Breast epithelium (tissue), 4 donors: Measurements from ENCODE around the gene SLC30A7. TPM values are rescaled to one million over a fixed set of nuclear protein-coding genes. Genes with fewer than 3 reads are reported as not detected.
"Not testable (repeated sequence)": the region's sequence is repeated elsewhere in the genome, so short reads cannot be mapped to it uniquely, and the experiment has no call there.

Experiments
- DNase-seq, 2 donors: peaks; one replicate each; pipeline ENCODE4 v3.0.0-alpha.2; 2019; ENCODE audit warnings: low spot score in 2 of 2
- H3K27ac ChIP-seq, 2 donors: fragments of 200-600 bp; sonication (generic) in 1 of 2; one replicate each; pipeline ENCODE4 v1.5.1; 2016 to 2019; ENCODE audit warnings: mild to moderate bottlenecking in 1 of 2
- H3K27me3 ChIP-seq, 2 donors: fragments of 200-600 bp; sonication (generic) in 1 of 2; one replicate each; pipeline versions ENCODE4 v1.5.1 to v1.6.0; 2017 to 2019; ENCODE audit warnings: control low read depth in 1 of 2, mild to moderate bottlenecking in 1 of 2
- H3K36me3 ChIP-seq: fragments of 200-600 bp; one replicate; pipeline ENCODE4 v1.5.1; 2019
- H3K4me1 ChIP-seq, 2 donors: fragments of 200-600 bp; sonication (generic); one replicate each; pipeline ENCODE4 v1.5.1; 2016 to 2019; ENCODE audit warnings: control low read depth in 1 of 2
- H3K4me3 ChIP-seq, 3 donors: fragments of 200-600 bp; sonication (generic); 1 replicate in 2 of 3; 2 replicates in 1 of 3; pipeline ENCODE4 v1.5.1; 2016 to 2019; ENCODE audit warnings: mild to moderate bottlenecking in 3 of 3, moderate library complexity in 2 of 3
- H3K9me3 ChIP-seq, 2 donors: fragments of 200-600 bp; sonication (generic) in 1 of 2; one replicate each; pipeline ENCODE4 v1.5.1; 2016 to 2019; ENCODE audit warnings: control low read depth in 1 of 2
- CTCF ChIP-seq, 3 donors: fragments of 450-650 bp; IDR thresholded peaks; one replicate each; pipeline ENCODE4 v1.5.1; 2016 to 2017; ENCODE audit warnings: antibody characterized with exemption in 3 of 3, mild to moderate bottlenecking in 3 of 3, moderate library complexity in 3 of 3
- POLR2A ChIP-seq: fragments of 450-650 bp; IDR thresholded peaks from one replicate; pipeline ENCODE4 v1.6.1; 2016; ENCODE audit warnings: antibody characterized with exemption, mild to moderate bottlenecking, moderate library complexity
- POLR2AphosphoS5 ChIP-seq, 3 donors: sonication (generic); formaldehyde crosslinking; IDR thresholded peaks; one replicate each; pipeline ENCODE4 v1.6.1; 2017; ENCODE audit warnings: antibody characterized with exemption in 3 of 3
- intact Hi-C: fragments of 100-400 bp; cut with DNase I; formaldehyde crosslinking; loops from one replicate; pipeline ENCODE4 v1.15.1; 2023; ENCODE audit warnings: low total_unique reads
- total RNA-seq, 3 donors: library from RNA; depleted of rRNA; stranded (reverse); fragments of >200 nt; gene quantifications; one replicate each; pipeline ENCODE4 v1.1.0, GENCODE V29; 2016

Gene SLC30A7
- total RNA-seq, 3 donors from 2014 or later = 19.5 to 33.8 (median 25.9) TPM

GRCh38 chr1:100879422-100879821, 16.5 kb upstream of the SLC30A7 start:
- H3K27ac ChIP-seq = no peak overlapping the region

GRCh38 chr1:100881687-100882086, 14.2 kb upstream of the SLC30A7 start:
- TF ChIP-seq POLR2A = no peak
- no peak for TF ChIP-seq CTCF (IDR thresholded peaks at IDR 0.05)
- no peak for TF ChIP-seq POLR2AphosphoS5 (IDR thresholded peaks at IDR 0.05)
- Histone ChIP-seq H3K27ac (no peak overlapping the region), H3K4me1 (no peaks in the 10 kb centered on the region), H3K27me3 (no peaks in the 10 kb centered on the region), H3K36me3 (no peaks in the 10 kb centered on the region), H3K9me3 (no peaks in the 10 kb centered on the region), H3K4me3 (no peak overlapping the region)
- intact Hi-C loops = no loop called here
- no peak for DNase-seq

More at GRCh38 chr1:100879422-100879821, 16.5 kb upstream of the SLC30A7 start:
- DNase-seq = no peak
- Histone ChIP-seq H3K4me1 (no peaks in the 10 kb centered on the region), H3K27me3 (no peaks in the 10 kb centered on the region), H3K4me3 (no peak overlapping the region), H3K36me3 (no peaks in the 10 kb centered on the region), H3K9me3 (no peaks in the 10 kb centered on the region)
- intact Hi-C loops = no loop called here
- TF ChIP-seq POLR2A (no peak), CTCF (IDR thresholded peaks at IDR 0.05) (no peak), POLR2AphosphoS5 (IDR thresholded peaks at IDR 0.05) (no peak)

GRCh38 chr1:100882698-100883097, 13.2 kb upstream of the SLC30A7 start:
- H3K4me3 ChIP-seq = no peak overlapping the region
- no peaks in the 10 kb centered on the region for H3K27me3 ChIP-seq
- H3K36me3 ChIP-seq = no peaks in the 10 kb centered on the region
- no peaks in the 10 kb centered on the region for H3K4me1 ChIP-seq
- intact Hi-C loops = no loop called here
- DNase-seq = no peak
- H3K27ac ChIP-seq = no peak overlapping the region
- no peaks in the 10 kb centered on the region for H3K9me3 ChIP-seq
- no peak for TF ChIP-seq CTCF (IDR thresholded peaks at IDR 0.05)
- no peak for TF ChIP-seq POLR2AphosphoS5 (IDR thresholded peaks at IDR 0.05)
- no peak for TF ChIP-seq POLR2A

GRCh38 chr1:100883963-100884362, 11.9 kb upstream of the SLC30A7 start:
- no peak for TF ChIP-seq CTCF (IDR thresholded peaks at IDR 0.05)
- no peak for TF ChIP-seq POLR2A
- TF ChIP-seq POLR2AphosphoS5 (IDR thresholded peaks at IDR 0.05) = no peak
- no peaks in the 10 kb centered on the region for H3K36me3 ChIP-seq
- DNase-seq = no peak
- no peaks in the 10 kb centered on the region for H3K27me3 ChIP-seq
- H3K4me1 ChIP-seq = no peaks in the 10 kb centered on the region
- no peak overlapping the region for H3K4me3 ChIP-seq
- no peaks in the 10 kb centered on the region for H3K9me3 ChIP-seq
- H3K27ac ChIP-seq = no peak overlapping the region
- intact Hi-C loops = no loop called here

- DNase-seq, H3K36me3 ChIP-seq, intact Hi-C loops: not testable (repeated sequence)
These were observed 6.9 kb upstream of the SLC30A7 start for GRCh38 chr1:100889007-100889406.

GRCh38 chr1:100889869-100890482, 5.9 kb upstream of the SLC30A7 start:
- H3K9me3 ChIP-seq = peaks cover 7 to 14% of the 10 kb centered on the region in 2 donors
- H3K27me3 ChIP-seq, DNase-seq, H3K4me1 ChIP-seq, H3K4me3 ChIP-seq, H3K36me3 ChIP-seq, H3K27ac ChIP-seq, intact Hi-C loops: not testable (repeated sequence)

More at GRCh38 chr1:100889007-100889406, 6.9 kb upstream of the SLC30A7 start:
- not testable (repeated sequence) for H3K4me1 ChIP-seq, H3K27ac ChIP-seq, H3K27me3 ChIP-seq, H3K4me3 ChIP-seq
- H3K9me3 ChIP-seq = peaks cover 7 to 14% of the 10 kb centered on the region in 2 donors
